ENCODE data around the gene SIRT5.

DNA sequence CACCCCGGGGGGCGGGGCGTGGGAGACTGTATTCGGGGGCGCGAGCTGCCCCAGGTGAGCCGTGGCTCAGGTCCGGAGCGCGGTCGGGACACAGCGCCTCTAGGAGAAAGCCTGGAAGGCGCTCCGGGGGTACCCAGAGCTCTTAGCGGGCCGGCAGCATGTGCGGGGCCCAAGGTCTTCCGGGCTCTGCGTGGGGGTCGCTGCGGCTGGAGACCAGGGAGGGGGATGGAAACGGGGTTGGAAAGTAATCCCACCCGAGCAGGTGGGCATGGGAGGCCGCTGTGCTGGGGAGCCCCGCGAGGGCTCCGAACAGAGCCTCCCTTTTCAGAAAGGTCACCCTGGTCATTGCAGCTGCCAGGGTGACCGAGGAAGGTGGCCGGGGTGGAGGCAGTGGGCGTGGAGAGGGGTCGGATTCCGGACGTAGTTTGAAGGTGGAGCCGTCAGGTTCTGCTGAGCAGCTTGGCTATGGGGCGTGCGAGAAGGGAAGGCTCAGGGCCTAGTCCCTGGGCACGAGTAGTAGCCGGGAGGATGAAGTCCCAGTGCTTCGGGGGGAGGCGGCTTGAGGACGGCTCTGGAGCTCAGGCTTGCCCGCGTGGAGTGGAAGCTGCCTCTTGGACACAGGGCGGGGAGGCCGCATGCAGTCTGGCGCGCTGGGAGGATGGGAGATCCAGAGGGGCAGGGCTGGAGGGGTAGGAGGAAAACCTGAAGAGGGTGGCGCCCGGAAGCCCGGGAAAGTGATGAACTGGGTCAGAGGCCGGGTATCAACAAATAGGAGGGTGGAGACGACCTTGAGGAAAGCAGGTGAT is at the start of gene SIRT5:
- TF ChIP-seq SUZ12 (IDR thresholded peaks at IDR 0.05; ENCODE audit: extremely low read depth, insufficient read depth, insufficient read length), result no peak
- no peak for TF ChIP-seq ZNF274 (IDR thresholded peaks at IDR 0.05; ENCODE audit: low read depth, low read length)
